HG02870 (cell line): Measurements from ENCODE around the gene HAUS1.

Source experiments
- ATAC-seq: cut with Tn5 transposase; IDR thresholded peaks from one replicate; pipeline ENCODE4 v1.9.1; 2021; ENCODE audit warnings: mild to moderate bottlenecking, moderate library complexity; ENCODE audit not compliant: unreplicated experiment

Gene HAUS1, protein sequence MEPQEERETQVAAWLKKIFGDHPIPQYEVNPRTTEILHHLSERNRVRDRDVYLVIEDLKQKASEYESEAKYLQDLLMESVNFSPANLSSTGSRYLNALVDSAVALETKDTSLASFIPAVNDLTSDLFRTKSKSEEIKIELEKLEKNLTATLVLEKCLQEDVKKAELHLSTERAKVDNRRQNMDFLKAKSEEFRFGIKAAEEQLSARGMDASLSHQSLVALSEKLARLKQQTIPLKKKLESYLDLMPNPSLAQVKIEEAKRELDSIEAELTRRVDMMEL

DNA sequence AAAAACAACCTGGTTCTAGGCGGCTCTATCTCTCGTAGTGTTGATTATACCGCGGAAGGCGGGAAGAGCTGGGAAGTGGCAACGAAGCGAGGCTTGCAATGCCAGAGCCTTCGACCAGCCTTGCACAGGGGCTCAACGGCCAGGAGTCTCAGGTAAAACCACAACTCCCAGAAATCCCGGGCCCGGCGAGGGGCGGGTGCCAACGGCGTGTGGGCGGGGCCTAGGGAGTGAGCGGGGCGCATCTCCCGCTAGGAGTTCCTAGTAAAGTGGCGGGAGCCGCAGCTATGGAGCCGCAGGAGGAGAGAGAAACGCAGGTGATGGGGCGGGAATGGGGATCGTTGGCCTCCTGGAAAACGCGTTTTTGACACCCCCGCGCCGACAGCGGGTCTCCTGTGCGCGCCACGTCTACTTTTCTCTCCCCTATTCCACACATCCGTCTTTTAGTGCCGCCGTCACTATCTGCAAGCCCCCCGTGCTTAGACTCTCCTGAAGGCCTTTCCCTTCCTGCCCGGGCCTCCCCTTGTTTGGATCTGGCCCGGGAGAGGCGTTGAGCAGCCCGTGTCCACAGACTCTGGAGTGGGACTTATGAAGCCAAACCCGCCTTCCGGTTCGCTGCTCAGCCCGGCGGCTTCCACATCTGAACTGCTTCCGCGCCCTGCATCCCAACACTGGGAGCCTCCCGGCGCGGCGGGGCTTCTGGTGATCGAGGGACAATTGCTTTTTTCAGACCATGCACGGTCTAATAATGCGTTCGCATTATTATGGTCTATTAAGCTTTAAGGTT, at the start of gene HAUS1:
HAUS1 (plus strand) TSS at position 258 of the 784 bp plus-strand sequence; CDS start at position 285, 27 bp downstream.
- peak; percentile 90 for ATAC-seq

DNA sequence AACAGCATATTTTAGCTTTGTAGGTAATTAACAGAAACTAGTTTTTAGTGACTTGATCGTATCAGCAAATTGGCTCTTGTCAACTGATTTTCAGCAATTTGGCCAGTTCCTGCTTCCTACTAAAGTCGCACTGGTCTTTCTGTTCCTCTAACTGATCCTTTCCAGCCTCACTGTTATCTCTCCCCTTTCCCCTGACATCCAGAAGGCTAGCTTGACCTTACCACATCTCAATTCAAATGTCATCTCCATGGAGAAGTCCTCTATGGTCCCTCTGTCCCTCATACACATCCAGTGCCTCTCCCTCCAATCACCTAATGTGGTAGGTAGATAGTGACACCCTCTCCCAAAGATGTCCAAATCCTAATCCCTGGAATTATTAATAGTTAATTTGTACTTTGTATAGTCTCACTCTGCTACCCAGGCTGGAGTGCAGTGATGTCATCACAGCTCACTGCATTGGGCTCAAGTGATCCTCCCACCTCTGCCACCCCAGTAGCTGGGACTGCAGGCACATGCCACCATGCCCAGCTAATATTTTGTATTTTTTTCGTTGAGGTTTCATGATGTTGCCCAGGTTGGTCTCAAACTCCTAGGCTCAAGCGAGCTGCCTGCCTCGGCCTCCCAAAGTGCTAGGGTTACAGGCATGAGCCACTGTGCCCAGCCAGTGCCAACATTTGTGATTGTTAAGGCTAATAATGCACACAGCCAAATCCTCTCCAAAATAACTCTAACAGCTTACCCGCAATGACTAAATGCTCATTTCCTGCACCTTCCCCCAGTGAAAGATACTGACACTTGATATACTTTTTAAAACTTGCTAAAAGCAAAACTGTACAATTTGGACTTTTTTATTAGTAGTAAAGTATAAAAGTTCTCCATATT, 49.0 kb upstream of the HAUS1 start:
- no peak for ATAC-seq

DNA sequence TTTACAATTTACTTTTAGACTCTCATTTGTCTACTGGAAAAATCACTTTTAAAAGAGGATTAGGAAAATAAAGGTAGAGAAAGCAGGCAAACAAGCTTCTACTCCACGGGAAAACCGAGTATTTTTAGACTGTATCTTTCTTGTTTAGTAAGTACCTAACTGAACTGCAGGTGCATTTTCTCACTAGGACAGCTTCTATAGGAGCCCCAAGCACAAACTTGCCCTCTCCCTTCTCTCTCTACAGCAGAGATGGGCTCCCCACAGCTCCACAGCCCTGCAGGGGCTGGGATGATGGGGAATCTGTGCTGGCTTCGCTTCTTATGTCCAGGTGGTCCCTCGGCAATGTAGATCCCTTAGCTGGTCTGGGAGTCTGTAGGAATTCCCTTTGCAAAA, 48.4 kb upstream of the HAUS1 start:
- ATAC-seq: peak; percentile 53

DNA sequence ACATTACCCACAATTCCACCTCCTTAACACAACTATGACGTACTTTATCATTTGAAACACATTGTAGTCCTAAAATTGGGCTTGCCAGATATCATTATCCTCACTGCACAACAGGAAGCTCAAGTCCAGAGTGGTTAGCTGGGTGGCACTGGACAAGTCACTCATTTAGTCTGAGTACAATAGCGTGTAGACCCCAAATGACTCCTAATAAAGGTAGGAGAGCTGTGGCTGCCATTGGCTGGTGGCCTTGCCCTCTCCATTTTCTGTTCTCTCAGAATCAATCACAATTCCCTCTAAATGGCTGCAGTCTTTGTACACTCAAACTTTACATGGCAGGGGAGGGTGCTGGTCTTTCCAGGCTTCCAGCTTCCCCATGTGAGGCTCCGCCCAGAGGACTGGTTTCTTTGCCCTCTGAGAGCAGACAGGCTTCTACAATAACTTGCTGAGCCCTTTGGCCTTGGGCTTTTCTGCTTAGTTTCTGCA, 43.8 kb upstream of the HAUS1 start:
- ATAC-seq: no peak

DNA sequence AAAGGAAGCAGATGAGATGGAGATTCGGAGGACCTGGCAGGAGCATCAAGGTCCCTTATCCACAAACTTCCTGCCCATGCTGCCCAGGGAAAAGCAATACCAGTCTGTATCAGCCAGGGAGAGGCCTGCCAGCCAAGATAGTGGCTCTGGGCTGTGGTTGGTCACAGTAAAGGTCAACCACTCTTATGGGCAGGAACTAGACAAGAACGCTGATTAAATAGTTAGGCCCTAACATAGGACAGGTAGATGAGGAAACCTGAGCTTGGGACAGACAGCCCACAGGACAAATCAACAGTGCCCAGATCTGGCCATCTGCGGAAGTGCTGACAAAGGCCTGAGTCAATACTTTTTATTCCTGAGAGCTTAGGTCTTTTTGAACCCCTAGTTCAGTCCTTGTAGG, 42.8 kb upstream of the HAUS1 start:
- ATAC-seq: no peak

DNA sequence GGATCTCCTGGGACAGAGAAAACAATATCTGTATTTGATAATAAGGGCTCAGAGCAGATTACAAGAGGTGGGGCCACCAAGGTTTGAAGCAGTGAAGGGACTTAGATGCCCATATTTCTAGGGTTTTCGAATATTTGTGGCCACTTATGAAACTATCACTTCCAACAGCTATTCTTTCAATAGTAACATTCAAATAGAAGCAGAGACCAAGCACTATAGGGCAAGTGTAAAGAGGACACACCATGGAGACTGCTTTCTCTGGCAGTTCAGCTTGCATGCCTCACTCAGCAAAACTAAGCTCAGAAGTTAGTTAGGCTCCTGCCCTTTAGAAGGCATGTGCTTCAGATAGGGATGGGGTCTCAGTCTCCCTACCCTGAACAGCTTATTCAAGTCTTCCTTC, 42.4 kb upstream of the HAUS1 start:
- no peak for ATAC-seq

DNA sequence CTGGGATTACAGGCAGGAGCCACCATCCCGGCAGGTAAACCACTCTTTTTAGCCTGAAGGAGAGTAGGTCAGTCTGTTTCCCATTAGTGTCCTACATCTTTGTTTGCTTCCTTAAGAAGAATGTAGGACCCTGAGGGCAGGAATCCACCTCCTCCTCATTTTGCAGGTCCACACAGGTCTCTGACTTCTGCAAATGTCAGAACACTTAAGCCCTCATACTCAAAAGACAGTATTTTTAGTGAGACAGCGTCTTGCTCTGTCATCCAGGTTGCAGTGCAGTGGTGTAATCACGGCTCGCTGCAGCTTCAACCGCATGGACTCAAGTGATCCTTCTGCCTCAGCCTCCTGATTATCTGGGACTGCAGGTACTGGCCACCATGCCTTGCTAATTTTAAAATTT, 41.4 kb upstream of the HAUS1 start:
- no peak for ATAC-seq

DNA sequence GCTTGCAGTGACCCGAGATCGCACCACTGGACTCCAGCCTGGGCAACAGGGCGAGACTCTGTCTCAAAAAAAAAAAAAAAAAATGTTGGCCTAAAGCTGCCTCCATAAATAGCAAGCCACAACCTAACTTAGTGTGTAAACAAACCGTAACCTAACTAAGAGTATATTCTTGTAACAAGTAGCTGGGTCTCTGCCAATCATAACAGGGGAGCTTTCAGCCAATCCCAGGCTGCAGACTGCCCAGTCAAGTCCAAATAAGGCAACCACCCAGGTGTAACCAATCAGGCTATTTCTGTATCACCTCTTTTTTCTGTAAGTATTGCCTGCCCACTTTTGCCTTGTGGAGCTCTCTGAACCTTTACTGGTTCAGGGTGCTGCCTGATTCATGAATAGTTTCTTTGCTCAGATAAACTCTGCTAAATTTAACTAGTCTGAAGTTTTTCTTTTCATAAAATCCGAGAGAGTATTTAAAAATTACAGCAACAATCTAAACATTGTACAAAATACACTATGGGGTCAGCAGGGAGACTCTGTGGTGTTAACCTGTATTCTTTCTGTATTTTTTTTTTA, 36.7 kb upstream of the HAUS1 start:
- ATAC-seq: no peak

DNA sequence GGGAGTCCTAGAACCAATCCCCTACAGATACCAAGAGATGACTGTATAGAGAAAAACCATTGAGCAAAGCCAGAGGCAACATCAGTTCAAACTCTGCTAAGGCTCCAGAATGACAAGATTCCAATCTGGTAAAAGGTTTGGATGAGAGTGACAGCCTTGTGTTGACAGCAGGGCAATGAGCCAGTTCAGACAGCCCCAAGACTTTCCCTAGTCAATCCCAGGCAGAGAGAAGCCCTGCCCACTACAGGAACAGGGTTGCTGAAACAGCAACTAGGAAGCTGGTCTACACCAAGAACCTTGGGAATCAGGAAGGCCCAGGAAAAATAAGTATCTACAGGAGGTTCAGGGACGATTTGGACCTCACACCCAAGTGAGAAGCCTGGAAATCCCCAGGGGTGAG, 35.4 kb upstream of the HAUS1 start:
- no peak for ATAC-seq

DNA sequence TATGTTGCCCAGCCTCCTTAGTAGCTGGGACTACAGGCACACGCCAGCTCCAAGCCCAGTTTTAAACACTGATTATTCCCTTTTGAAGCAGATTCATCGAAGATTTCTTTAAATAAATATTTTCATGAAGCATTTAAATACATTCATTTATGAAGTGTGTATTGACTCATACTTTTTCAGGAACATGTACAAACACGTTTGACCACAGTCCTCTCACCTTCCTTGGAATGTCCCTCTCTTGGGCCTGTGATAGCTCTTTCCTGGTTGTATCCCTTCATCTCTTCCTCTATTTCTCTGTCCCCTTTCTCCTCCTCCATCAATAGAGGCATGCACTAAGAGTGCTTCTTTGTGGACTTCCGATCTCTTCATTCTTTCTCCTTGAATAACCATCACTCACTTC, 34.7 kb upstream of the HAUS1 start:
- ATAC-seq: no peak

DNA sequence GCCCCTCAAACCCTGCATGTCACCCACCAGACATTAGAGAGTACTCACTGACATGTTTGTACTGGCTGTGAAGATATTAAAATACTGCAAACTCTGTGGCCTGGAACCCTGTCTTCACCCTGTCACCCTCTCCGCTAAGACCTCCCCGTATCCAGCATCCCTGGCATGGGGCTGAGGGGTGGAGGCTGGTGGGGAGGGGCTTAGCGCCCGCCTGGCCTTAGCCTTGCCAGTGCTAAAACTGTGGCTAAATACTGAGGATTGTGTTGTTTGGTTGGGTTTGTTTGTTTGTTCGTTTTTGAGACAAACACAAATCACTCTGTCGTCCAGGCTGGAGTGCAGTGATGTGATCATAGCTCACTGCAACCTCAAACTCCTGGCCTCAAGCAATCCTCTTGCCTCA, 34.0 kb upstream of the HAUS1 start:
- no peak for ATAC-seq

DNA sequence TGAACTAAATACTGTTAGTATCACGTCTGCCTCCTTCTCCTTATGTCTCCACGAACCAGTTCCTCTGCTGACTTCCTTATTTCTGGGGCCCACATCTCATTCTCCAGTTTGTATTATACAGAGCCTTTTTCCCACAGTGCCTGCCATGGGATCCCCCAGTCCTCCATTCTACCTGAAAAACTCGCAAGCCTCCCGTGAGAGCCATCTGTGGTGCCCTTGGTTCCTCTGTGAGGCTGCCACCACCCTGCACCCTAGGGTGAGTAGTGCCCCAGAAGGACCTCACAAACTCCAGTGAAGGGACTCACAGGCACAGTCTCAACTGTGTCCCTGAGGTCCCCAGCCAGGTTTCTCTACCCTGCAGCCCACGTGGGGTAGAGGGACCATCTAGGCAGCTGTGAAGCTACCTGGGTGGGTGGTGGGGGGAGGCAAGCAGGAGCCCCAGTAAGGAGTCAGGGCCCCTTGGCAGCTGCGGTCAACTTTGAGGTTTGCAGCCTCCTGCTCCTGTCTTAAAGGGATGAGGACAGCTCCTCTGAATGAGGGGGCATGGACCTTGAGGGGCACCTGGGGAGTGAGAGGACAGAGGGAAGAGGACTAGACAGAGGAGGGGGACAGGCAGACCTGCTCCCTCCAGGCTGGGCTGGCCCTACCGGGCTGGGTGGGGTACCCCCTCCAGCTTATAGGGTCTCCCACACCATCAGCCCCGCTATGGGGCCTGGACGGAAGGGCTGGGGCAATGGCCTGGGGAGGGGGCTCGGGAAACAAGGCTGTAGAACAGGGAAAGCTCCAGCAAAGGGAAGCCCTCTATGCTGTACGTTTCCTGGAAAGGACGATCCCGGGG, 33.2 kb upstream of the HAUS1 start:
- ATAC-seq: peak; percentile 27

DNA sequence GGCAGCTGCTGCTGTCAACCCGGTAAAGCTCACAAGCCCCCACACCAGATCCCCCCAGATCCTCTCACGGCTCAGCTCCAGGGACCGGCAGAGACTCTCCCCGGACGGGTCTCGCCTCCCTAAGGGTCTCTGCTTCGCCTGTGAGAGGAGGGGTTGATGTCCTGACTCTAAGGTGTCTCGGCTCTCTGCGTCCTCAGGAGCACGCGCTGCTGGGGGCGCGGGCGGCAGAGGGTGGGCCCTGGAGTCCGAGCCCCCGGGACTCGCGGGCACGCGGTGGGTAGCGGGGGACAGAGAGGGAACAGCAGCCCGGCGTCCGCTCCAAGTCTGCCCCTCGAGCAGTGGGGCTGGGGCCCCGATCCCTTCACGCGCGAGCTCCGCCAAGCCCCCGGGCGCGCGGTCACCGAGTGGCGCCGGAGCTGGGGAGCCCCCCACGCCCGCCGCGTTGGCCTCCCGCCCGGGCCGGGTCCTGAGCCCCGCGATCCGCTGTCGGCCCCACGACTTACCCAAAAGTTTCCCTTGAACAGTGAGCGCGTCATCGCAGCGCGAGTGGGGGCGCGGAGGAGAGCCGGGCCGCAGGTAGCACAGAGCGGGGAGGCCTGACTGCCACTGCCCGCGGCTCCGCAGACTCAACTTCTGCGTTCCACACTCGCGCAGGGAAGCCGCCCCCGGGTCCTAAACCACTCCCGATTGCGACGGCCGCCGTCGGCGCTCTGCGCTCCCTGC, 32.4 kb upstream of the HAUS1 start, which contains the start of gene PSTPIP2:
PSTPIP2 (minus strand) TSS at position 608 of the 723 bp plus-strand sequence; CDS start at position 536, 72 bp downstream.
- ATAC-seq: peak; percentile 50

DNA sequence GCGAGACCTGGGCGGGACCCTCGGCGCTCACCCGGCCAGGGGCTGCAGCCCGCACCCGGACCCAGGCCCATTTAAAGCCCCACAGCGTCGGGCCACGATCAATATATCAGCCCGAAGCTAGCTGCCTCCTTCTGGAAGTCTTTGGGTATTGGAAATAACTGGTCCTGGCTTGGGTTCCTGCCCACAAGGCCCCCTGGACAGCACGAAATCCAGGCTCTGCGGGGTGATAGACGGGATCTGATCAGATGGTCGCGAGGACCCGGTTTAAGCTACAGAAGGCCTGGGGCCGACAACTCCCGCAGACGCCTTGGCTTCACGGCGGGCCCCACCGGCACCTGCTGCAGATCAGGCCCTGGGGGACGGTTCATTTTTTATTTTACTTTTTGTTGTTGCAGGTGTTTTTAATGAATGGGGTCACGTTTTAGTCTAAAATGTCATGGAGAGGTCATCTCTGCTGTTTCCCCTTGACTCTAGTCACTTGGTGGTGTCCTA, 31.8 kb upstream of the HAUS1 start:
- ATAC-seq: no peak

DNA sequence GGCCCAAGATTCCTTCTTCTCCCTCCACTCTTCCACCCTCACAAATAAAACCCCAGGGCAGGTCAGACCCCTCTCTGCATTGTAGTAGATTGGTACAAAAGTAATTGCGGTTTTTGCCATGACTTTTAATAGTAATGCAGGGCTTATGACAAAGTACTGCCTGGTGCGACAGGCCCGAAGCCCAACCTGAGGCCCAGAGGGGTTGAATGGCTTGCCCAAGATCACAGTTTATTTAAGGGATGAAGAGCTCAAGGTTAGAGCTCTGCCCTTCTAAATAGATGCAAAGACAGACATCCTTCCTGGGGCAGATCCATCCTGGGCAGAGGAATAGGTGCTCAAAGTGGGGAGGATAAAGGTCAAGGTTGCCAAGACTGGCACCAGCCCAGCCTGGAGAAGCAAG, 31.2 kb upstream of the HAUS1 start:
- ATAC-seq: no peak

DNA sequence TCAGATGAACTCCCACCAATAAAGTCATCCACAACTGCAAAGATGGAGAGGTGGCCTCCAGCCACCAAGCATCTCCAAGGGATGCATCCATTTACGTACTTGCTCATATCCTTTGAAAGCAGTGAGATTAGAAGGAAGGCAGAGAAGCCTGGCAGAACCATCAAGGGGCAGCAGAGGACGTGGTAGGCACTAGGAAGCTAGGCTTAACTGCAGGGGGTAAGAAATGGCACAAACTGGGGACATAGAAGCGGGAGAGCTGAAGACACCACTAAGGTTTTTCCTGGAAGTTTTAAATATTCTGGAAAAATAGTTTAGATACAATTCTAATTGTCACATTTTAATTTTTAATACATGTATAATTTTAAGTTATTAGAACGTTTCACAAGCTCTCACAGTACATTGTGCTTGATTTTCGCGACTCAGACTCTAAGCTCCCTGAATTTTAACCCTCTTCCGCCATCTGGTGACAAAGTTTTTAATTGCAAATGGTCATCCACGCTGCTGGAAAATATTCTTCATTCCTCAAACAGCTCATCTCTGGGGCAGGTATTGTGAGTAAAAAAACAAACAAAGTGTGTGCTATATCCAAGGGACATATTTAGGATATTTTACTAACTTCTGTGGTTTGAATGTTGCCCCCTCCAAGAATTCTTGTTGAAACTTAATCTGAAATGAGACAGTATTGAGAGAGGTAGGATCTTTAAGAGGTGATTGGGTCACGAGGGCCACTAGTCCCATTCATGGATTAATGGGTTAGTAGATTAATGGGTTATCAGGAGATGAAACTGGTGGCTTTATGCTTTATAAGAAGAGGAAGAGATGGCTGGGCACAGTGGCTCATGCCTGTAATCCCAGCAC, 30.5 kb upstream of the HAUS1 start:
- ATAC-seq: no peak

DNA sequence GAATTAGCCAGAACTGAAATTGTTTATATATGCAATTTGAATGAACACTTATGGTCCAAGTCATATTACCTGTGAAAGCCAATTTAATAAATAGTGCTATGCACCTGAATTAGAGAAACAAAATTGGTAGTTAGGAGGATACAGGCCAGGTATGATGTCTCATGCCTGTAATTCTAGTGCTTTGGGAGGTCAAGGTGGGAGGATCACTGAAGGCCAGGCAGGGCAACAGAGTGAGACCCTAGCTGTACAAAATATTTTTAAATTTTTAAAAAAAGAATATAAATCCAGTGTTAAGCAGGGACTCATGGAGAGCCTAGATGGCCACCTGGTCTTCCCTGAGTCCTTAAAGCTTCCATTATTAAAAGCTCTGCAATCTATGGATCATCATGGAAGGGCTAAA, 24.8 kb upstream of the HAUS1 start:
- no peak for ATAC-seq

DNA sequence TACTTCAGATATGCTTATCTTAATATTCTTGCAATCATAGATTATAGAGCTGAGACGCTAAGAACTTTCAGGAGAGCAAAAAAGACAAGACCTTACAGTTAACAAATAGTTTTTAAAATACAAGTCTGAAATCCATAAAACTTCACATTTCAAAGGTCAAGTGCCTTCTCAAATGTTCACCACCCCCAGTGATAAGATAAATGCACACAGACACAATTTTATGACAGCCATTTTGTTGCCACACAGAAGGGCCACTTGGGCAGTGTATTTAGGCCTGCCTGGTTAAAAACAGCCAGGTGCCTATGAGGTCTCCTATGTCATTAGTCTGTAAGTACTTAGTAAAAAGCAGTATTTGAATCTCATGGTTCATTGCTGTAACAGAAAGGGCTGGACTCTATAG, 24.0 kb upstream of the HAUS1 start:
- ATAC-seq: no peak
